Body of pancreas (tissue), 4 donors: Measurements from ENCODE around the gene PRF1.

ENCODE experiments used
- CTCF ChIP-seq, 7 experiments: fragments of 450-650 bp in 4 of 7; fragments of 200-600 bp in 3 of 7; sonication (generic) in 3 of 7; IDR thresholded peaks; one replicate each; pipeline ENCODE4 v1.5.1; 2016 to 2019; ENCODE audit warnings: antibody characterized with exemption in 7 of 7
- POLR2A ChIP-seq, 3 donors: fragments of 450-650 bp; IDR thresholded peaks; one replicate each; pipeline ENCODE4 v1.6.1; 2016; ENCODE audit warnings: antibody characterized with exemption in 3 of 3, mild to moderate bottlenecking in 2 of 3

- TF ChIP-seq CTCF (IDR thresholded peaks at IDR 0.05): no peak
- no peak for TF ChIP-seq POLR2A (IDR thresholded peaks at IDR 0.05)
Observed at GRCh38 chr10:70622541-70622940, 20.0 kb upstream of the PRF1 start.
